Adipocyte (in vitro differentiated cells): ENCODE data around the gene KEL.
"Not testable (repeated sequence)": the region's sequence is repeated elsewhere in the genome, so short reads cannot be mapped to it uniquely, and the experiment has no call there.

ENCODE experiments used
- DNase-seq: peaks from one replicate; pipeline ENCODE4 v3.0.0-alpha.2; 2015; ENCODE audit warnings: low read depth
- H3K27me3 ChIP-seq: replicated peaks from 2 replicates; pipeline ENCODE4 v1.7.0; 2013; ENCODE audit warnings: mild to moderate bottlenecking, low read length, moderate library complexity; ENCODE audit not compliant: control insufficient read depth, insufficient read depth
- H3K36me3 ChIP-seq: 2 replicates; pipeline ENCODE4 v1.7.0; 2013; ENCODE audit warnings: low read length, mild to moderate bottlenecking, moderate library complexity; ENCODE audit not compliant: control insufficient read depth, insufficient read depth, severe bottlenecking
- H3K4me1 ChIP-seq: 2 replicates; pipeline ENCODE4 v1.7.0; 2013; ENCODE audit warnings: mild to moderate bottlenecking, low read length, moderate library complexity; ENCODE audit not compliant: control insufficient read depth, insufficient read depth
- H3K4me3 ChIP-seq: 2 replicates; pipeline ENCODE4 v1.7.0; 2013; ENCODE audit warnings: mild to moderate bottlenecking, low read length, moderate library complexity
- H3K9ac ChIP-seq: 2 replicates; pipeline ENCODE4 v1.7.0; 2013; ENCODE audit warnings: mild to moderate bottlenecking, low read length, moderate library complexity
- H3K9me3 ChIP-seq: 2 replicates; pipeline ENCODE4 v1.7.0; 2013; ENCODE audit warnings: mild to moderate bottlenecking, low read length, moderate library complexity; ENCODE audit not compliant: control insufficient read depth

The KEL gene

GRCh38 chr7:142997456-142997989 lies 35.4 kb upstream of the KEL start:
- no peak overlapping the region for H3K4me3 ChIP-seq
- no peaks in the 10 kb centered on the region for H3K9me3 ChIP-seq
- H3K36me3 ChIP-seq = no peaks in the 10 kb centered on the region
- no peaks in the 10 kb centered on the region for H3K4me1 ChIP-seq
- H3K27me3 ChIP-seq = peaks cover 9% of the 10 kb centered on the region
- H3K9ac ChIP-seq = no peak overlapping the region
- no peak for DNase-seq

- H3K36me3 ChIP-seq = no peaks in the 10 kb centered on the region
- H3K9ac ChIP-seq = no peak overlapping the region
- peak; percentile 20 for DNase-seq
- no peaks in the 10 kb centered on the region for H3K4me1 ChIP-seq
- H3K9me3 ChIP-seq = no peaks in the 10 kb centered on the region
- H3K27me3 ChIP-seq = peaks cover 10% of the 10 kb centered on the region
- H3K4me3 ChIP-seq = no peak overlapping the region
Observed at GRCh38 chr7:142992427-142992826, 30.3 kb upstream of the KEL start.

DNA sequence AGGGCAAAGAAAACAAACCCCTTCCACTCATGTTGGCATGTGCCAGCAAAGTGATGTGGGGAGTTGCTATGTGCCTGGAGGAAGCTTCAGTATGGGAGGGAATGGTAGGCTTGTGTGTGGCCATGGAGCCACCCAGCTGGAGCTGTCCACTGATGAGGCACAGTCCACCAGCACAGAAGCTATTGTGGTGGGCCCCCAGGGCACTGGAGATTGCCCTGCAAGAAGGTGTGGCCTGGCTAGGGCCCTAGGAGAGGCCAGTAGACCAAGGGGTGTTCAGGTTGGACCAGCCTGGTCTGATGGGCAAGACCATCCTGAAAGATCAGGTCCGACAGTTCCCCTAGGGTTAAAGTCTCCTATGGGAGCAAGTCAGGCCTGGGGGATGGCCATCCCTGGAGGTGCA lies 22.1 kb upstream of the KEL start:
- no peak overlapping the region for H3K9ac ChIP-seq
- H3K27me3 ChIP-seq = peaks cover 7% of the 10 kb centered on the region
- no peak overlapping the region for H3K4me3 ChIP-seq
- H3K36me3 ChIP-seq = no peaks in the 10 kb centered on the region
- peaks cover 10% of the 10 kb centered on the region for H3K9me3 ChIP-seq
- no peaks in the 10 kb centered on the region for H3K4me1 ChIP-seq
- DNase-seq = no peak

DNA sequence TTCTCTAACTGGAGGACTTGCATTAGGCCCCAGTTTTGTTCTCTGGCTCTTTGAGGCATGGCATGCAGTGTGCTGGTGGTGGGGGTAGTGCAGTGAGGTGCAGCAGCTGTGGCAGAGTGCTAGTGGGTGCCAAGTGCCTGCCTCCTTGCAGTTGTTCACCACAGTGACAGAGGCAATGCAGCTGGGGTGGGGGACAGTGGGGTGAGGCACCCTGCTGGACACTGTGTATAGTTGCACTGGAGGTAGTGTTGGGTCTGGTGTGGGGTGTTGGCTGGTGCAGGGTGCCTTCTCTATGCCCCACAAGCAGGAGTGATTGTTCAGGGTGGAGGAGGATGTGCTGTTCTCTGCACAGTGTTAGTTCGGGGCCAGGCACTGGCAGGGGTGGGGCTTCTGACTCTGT lies 21.7 kb upstream of the KEL start:
- Histone ChIP-seq H3K27me3 (peaks cover 7% of the 10 kb centered on the region), H3K9ac (no peak overlapping the region), H3K36me3 (no peaks in the 10 kb centered on the region), H3K4me1 (no peaks in the 10 kb centered on the region), H3K4me3 (no peak overlapping the region), H3K9me3 (peaks cover 10% of the 10 kb centered on the region)
- DNase-seq = no peak

DNA sequence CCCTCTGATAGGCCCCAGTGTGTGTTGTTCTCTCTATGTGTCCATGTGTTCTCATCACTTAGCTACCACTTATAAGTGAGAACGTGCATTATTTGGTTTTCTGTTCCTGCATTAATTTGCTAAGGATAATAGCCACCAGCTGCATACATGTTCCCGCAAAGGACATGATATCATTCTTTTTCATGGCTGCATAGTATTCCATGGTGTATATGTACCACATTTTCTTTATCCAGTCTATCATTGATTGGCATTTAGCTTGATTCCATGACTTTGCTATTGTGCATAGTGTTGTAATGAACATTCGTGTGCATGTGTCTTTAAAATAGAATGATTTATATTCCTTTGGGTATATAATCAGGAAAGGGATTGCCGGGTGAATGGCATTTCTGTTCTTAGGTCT lies 16.2 kb upstream of the KEL start:
- H3K4me1 ChIP-seq, H3K36me3 ChIP-seq, DNase-seq, H3K4me3 ChIP-seq, H3K27me3 ChIP-seq, H3K9ac ChIP-seq: not testable (repeated sequence)
- H3K9me3 ChIP-seq = peaks cover 25% of the 10 kb centered on the region

GRCh38 chr7:142974626-142975025 lies 12.5 kb upstream of the KEL start:
- Histone ChIP-seq H3K4me3 (no peak overlapping the region), H3K9me3 (peaks cover 19% of the 10 kb centered on the region), H3K4me1 (no peaks in the 10 kb centered on the region), H3K27me3 (no peaks in the 10 kb centered on the region), H3K9ac (no peak overlapping the region), H3K36me3 (no peaks in the 10 kb centered on the region)
- no peak for DNase-seq

- no peak for DNase-seq
- Histone ChIP-seq H3K36me3 (no peaks in the 10 kb centered on the region), H3K9ac (no peak overlapping the region)
Observed at GRCh38 chr7:142969183-142969582, 7.0 kb upstream of the KEL start.

DNA sequence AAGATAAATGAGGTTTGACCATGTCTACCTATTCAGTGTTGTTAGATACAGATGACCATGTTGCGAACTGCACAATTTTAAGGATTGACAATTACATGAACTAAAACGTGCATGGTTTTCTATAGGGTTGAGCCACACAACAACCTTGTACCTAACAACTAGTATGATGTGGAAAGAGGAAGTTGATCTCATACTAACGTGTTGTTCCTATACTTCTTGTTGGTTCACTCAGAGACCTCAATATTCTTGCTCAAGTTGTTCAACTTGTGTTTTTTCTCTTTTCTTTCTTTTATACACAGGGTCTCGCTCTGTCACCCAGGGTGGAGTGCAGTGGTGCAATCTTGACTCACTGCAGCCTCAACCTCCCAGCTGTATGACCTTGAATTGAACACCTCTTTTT lies 6.1 kb upstream of the KEL start:
- Histone ChIP-seq H3K9ac (no peak overlapping the region), H3K36me3 (no peaks in the 10 kb centered on the region), H3K4me1 (no peaks in the 10 kb centered on the region), H3K27me3 (peaks cover 6% of the 10 kb centered on the region), H3K4me3 (no peak overlapping the region), H3K9me3 (no peaks in the 10 kb centered on the region)
- DNase-seq = no peak

More at GRCh38 chr7:142969183-142969582, 7.0 kb upstream of the KEL start:
- peaks cover 4% of the 10 kb centered on the region for H3K27me3 ChIP-seq
- H3K4me3 ChIP-seq = no peak overlapping the region
- peaks cover 6% of the 10 kb centered on the region for H3K9me3 ChIP-seq
- H3K4me1 ChIP-seq = no peaks in the 10 kb centered on the region

GRCh38 chr7:142964502-142965246 lies 2.5 kb upstream of the KEL start:
- no peaks in the 10 kb centered on the region for H3K36me3 ChIP-seq
- H3K4me1 ChIP-seq = no peaks in the 10 kb centered on the region
- no peak for DNase-seq
- H3K27me3 ChIP-seq = peaks cover 14% of the 10 kb centered on the region
- no peaks in the 10 kb centered on the region for H3K9me3 ChIP-seq
- no peak overlapping the region for H3K4me3 ChIP-seq
- no peak overlapping the region for H3K9ac ChIP-seq

- no peak for DNase-seq
- Histone ChIP-seq H3K36me3 (no peaks in the 10 kb centered on the region), H3K4me3 (no peak overlapping the region), H3K27me3 (peaks cover 13% of the 10 kb centered on the region), H3K9me3 (no peaks in the 10 kb centered on the region), H3K4me1 (no peaks in the 10 kb centered on the region), H3K9ac (no peak overlapping the region)
Observed at GRCh38 chr7:142963993-142964392, 1.8 kb upstream of the KEL start.

DNA sequence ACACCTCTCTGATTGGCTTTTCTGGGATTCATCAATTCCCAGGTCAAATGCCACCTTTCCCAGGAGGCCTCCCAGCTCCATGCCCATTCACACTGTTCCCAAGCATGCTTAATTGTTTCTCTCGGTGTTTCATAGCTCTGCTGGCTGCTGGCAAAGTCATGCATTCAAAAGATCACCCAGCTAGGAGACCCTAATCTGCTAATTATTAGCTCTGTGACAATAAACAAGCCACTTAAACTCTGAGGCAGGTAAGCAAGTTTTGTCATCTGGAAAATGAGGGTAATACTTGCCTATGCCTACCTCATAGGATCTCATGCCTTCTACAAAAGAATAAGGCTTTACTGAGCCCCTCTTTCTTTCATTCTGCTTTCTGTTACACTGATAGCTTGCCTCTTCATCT lies 828 bp upstream of the KEL start:
- no peaks in the 10 kb centered on the region for H3K4me1 ChIP-seq
- no peak for DNase-seq
- no peak overlapping the region for H3K9ac ChIP-seq
- peaks cover 10% of the 10 kb centered on the region for H3K27me3 ChIP-seq
- H3K36me3 ChIP-seq = no peaks in the 10 kb centered on the region
- H3K9me3 ChIP-seq = no peaks in the 10 kb centered on the region
- H3K4me3 ChIP-seq = no peak overlapping the region

- Histone ChIP-seq H3K4me3 (no peak overlapping the region), H3K9me3 (no peaks in the 10 kb centered on the region), H3K9ac (no peak overlapping the region), H3K27me3 (peaks cover 10% of the 10 kb centered on the region), H3K36me3 (no peaks in the 10 kb centered on the region), H3K4me1 (no peaks in the 10 kb centered on the region)
- no peak for DNase-seq
Observed at GRCh38 chr7:142961595-142961972, 579 bp downstream of the KEL start.
